Suprapubic skin (tissue), 3 donors: ENCODE results near the gene KIRREL3.

Source experiments
- EP300 ChIP-seq: sonication (generic); formaldehyde crosslinking; IDR thresholded peaks from one replicate; pipeline ENCODE4 v1.6.1; 2017; ENCODE audit warnings: antibody characterized with exemption
- TF ChIP-seq, protein P1 (sequence below), 2 donors: fragments of 200-600 bp in 1 of 2; fragments of 450-650 bp in 1 of 2; sonication (generic) in 1 of 2; IDR thresholded peaks; one replicate each; pipeline ENCODE4 v1.5.1; 2016 to 2019; ENCODE audit warnings: antibody characterized with exemption in 2 of 2, mild to moderate bottlenecking in 1 of 2, moderate library complexity in 1 of 2

DNA sequence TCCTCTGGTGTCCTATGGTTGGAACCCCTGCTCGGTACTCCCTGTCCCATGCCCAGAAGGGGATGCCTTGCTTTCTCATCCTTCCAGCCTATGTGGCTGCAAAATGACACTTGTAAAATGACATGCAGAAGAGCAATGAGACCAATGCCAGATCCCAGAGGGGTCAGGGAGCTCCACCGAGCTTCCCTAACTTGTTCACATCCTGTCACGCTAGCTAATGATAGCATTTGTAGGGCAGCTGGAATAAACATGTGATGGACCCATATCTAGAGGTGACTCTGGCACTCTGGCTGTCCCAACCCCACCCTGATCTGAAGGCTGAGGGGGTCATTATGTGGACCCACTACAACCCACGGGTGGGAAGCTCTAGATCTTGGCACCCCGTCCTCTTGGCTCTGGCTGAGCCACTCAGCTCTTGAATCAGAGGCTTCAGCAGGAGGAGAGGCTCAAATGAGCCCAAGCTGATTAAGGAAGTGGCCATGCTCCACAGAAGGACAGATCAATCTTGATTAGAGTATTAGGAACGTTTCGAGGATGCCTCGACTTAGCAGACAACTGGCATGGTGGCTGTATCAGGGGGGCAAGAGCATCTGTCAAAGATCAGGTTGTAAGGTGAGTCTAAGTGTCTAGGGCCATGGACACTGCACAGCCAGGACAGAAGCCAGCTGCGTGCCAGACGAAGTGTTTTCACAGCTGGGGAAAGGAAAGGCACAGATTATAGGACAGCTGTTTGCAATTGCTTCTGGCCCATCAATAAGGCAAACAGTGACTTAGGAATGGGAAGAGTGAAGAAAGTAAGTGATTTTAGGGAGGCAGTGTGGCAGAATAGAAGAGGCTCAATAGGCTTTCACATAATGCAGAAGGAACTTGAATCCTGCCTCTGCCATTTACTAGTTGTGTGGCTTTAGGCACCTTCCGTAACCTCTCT is 182.8 kb downstream of the KIRREL3 start:
- TF ChIP-seq, protein P1, sequence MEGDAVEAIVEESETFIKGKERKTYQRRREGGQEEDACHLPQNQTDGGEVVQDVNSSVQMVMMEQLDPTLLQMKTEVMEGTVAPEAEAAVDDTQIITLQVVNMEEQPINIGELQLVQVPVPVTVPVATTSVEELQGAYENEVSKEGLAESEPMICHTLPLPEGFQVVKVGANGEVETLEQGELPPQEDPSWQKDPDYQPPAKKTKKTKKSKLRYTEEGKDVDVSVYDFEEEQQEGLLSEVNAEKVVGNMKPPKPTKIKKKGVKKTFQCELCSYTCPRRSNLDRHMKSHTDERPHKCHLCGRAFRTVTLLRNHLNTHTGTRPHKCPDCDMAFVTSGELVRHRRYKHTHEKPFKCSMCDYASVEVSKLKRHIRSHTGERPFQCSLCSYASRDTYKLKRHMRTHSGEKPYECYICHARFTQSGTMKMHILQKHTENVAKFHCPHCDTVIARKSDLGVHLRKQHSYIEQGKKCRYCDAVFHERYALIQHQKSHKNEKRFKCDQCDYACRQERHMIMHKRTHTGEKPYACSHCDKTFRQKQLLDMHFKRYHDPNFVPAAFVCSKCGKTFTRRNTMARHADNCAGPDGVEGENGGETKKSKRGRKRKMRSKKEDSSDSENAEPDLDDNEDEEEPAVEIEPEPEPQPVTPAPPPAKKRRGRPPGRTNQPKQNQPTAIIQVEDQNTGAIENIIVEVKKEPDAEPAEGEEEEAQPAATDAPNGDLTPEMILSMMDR (IDR thresholded peaks at IDR 0.05), result no peak
- TF ChIP-seq EP300, result no peak
